ENCODE results near the gene LBHD2. TPM values are rescaled to one million over a fixed set of nuclear protein-coding genes. Genes with fewer than 3 reads are reported as not detected.

The LBHD2 gene
- total and polyA plus RNA-seq, 7 donors = 0.17 TPM; not detected in 6

GRCh38 chr14:103089386-103090335 lies 5.7 kb downstream of the LBHD2 start:
- intact Hi-C loops (cut with DNase I) = no loop called here
- H3K4me1 ChIP-seq = peaks cover 0 to 11% (median 10%) of the 10 kb centered on the region in 4 donors
- no peaks in the 10 kb centered on the region for H3K9me3 ChIP-seq
- no peak for TF ChIP-seq EP300 (IDR thresholded peaks at IDR 0.05)
- TF ChIP-seq POLR2AphosphoS5 (IDR thresholded peaks at IDR 0.05) = no peak
- no peak for TF ChIP-seq POLR2A (IDR thresholded peaks at IDR 0.05)
- TF ChIP-seq CTCF (IDR thresholded peaks at IDR 0.05) = no peak
- no peak for DNase-seq
- no peaks in the 10 kb centered on the region for H3K36me3 ChIP-seq
- H3K27me3 ChIP-seq = peaks cover 0 to 33% (median 15%) of the 10 kb centered on the region in 3 donors
- no peak overlapping the region for H3K4me3 ChIP-seq
- H3K27ac ChIP-seq = no peak overlapping the region
- WGBS, 2 donors = 90% methylated on average over 28 of the region's 28 CpGs

- Histone ChIP-seq H3K4me3 (no peak overlapping the region), H3K4me1 (peaks cover 0 to 11% (median 10%) of the 10 kb centered on the region in 4 donors), H3K27ac (no peak overlapping the region), H3K9me3 (no peaks in the 10 kb centered on the region), H3K27me3 (peaks cover 0 to 24% (median 6%) of the 10 kb centered on the region in 3 donors), H3K36me3 (no peaks in the 10 kb centered on the region)
- intact Hi-C loops (cut with DNase I) = no loop called here
- 43 to 73% methylated on average over 12 of the region's 12 CpGs for WGBS, 2 donors
- no peak for TF ChIP-seq POLR2A (IDR thresholded peaks at IDR 0.05)
- no peak for TF ChIP-seq CTCF (IDR thresholded peaks at IDR 0.05)
- TF ChIP-seq EP300 (IDR thresholded peaks at IDR 0.05) = no peak
- no peak for TF ChIP-seq POLR2AphosphoS5 (IDR thresholded peaks at IDR 0.05)
- DNase-seq = no peak
These were observed 6.5 kb downstream of the LBHD2 start for GRCh38 chr14:103090481-103091020.

GRCh38 chr14:103091041-103091882 lies 7.3 kb downstream of the LBHD2 start:
- no peak for DNase-seq
- intact Hi-C loops (cut with DNase I) = no loop called here
- no peaks in the 10 kb centered on the region for H3K9me3 ChIP-seq
- H3K27ac ChIP-seq = peak overlapping the region; percentile 1 to 41 (median 21)
- TF ChIP-seq POLR2AphosphoS5 (IDR thresholded peaks at IDR 0.05) (no peak), CTCF (IDR thresholded peaks at IDR 0.05) (peak in 2 of 4 experiments; percentile 33 to 57)
- H3K27me3 ChIP-seq = peaks cover 0 to 17% (median 0%) of the 10 kb centered on the region in 3 donors
- H3K36me3 ChIP-seq = no peaks in the 10 kb centered on the region
- peak overlapping the region; percentile 22 to 58 (median 50) for H3K4me3 ChIP-seq
- H3K4me1 ChIP-seq = peaks cover 0 to 11% (median 10%) of the 10 kb centered on the region in 4 donors
- 2 to 5% methylated on average over 69 of the region's 69 CpGs for WGBS, 2 donors

GRCh38 chr14:103091883-103092222 lies 7.8 kb downstream of the LBHD2 start:
- intact Hi-C loops (cut with DNase I) = no loop called here
- DNase-seq = no peak
- peaks cover 0 to 11% (median 0%) of the 10 kb centered on the region in 3 donors for H3K27me3 ChIP-seq
- no peaks in the 10 kb centered on the region for H3K36me3 ChIP-seq
- H3K4me3 ChIP-seq = peak overlapping the region; percentile 22 to 58 (median 50)
- H3K27ac ChIP-seq = peak overlapping the region; percentile 1 to 41 (median 21)
- TF ChIP-seq POLR2AphosphoS5 (IDR thresholded peaks at IDR 0.05) (no peak), POLR2A (IDR thresholded peaks at IDR 0.05) (no peak), EP300 (IDR thresholded peaks at IDR 0.05) (no peak), CTCF (IDR thresholded peaks at IDR 0.05) (no peak)
- 30 to 46% methylated on average over 9 of the region's 9 CpGs for WGBS, 2 donors
- H3K4me1 ChIP-seq = peaks cover 0 to 11% (median 10%) of the 10 kb centered on the region in 4 donors
- no peaks in the 10 kb centered on the region for H3K9me3 ChIP-seq
